ENCODE measurements around the gene ATP8A2. TPM values are rescaled to one million over a fixed set of nuclear protein-coding genes. Genes with fewer than 3 reads are reported as not detected.

ATP8A2 gene
- total RNA-seq, 1 donor from 2014 or later, result 1.3 TPM

DNA sequence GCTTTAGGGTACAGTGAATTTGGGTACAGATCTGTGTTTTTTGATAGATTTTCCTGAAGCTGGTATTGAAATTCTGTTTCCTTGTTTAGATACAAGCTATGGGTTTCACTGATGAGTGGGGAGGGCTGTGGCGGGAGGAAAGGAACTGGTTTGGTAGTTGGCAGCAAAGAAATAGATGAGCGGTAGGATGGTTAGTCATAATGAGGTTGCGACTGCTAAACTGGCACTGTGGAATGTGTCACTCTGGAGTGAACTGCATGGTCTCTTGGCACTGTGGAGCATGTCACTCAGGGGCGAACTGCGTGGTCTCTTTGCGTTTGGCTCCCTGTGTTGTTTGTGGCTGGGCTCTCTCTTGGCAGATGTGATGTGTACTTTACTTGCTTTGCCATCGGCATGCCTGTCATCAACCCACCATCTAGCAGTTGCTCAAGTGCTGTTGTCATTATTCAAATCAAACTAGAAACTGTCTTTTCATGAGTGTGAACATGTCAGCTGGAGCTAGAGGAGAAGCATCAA, 82.1 kb downstream of the ATP8A2 start:
- Histone ChIP-seq H3K4me2 (ENCODE audit: low read length) (no peak overlapping the region), H3K9ac (ENCODE audit: low read length) (no peak overlapping the region), H3K27me3 (ENCODE audit: insufficient read depth, low read length) (peaks cover under 1% of the 10 kb centered on the region), H3K27ac (ENCODE audit: low read depth, low read length) (no peak overlapping the region), H2AFZ (ENCODE audit: low read depth, low read length) (no peak overlapping the region), H3K36me3 (ENCODE audit: insufficient read depth, low read length) (no peaks in the 10 kb centered on the region), H4K20me1 (ENCODE audit: insufficient read depth, low read length) (no peaks in the 10 kb centered on the region), H3K4me3 (ENCODE audit: insufficient read depth, low read depth, low read length) (no peak overlapping the region), H3K79me2 (ENCODE audit: insufficient read depth, low read length) (no peaks in the 10 kb centered on the region), H3K9me3 (ENCODE audit: insufficient read depth, low read depth, low read length) (no peaks in the 10 kb centered on the region), H3K4me1 (ENCODE audit: insufficient read depth, low read length) (no peaks in the 10 kb centered on the region)
- DNase-seq (ENCODE audit: low read depth) (no peak), FAIRE-seq (no peak)
- peaks cover 23% of the 10 kb centered on the region for H3K27me3 Mint-ChIP-seq (ENCODE audit: low read depth, unreplicated experiment)
- H3K4me1 Mint-ChIP-seq (ENCODE audit: low read depth, unreplicated experiment), result no peaks in the 10 kb centered on the region
- H3K9me3 Mint-ChIP-seq (ENCODE audit: unreplicated experiment), result peaks cover 4% of the 10 kb centered on the region
- no peak overlapping the region for H3K4me3 Mint-ChIP-seq (ENCODE audit: unreplicated experiment)
- no peak overlapping the region for H3K27ac Mint-ChIP-seq (ENCODE audit: unreplicated experiment)
- H3K36me3 Mint-ChIP-seq (ENCODE audit: low read depth, unreplicated experiment), result no peaks in the 10 kb centered on the region
- TF ChIP-seq EZH2 (IDR thresholded peaks at IDR 0.05; ENCODE audit: insufficient read depth, low read length), result no peak
- TF ChIP-seq, protein P1, sequence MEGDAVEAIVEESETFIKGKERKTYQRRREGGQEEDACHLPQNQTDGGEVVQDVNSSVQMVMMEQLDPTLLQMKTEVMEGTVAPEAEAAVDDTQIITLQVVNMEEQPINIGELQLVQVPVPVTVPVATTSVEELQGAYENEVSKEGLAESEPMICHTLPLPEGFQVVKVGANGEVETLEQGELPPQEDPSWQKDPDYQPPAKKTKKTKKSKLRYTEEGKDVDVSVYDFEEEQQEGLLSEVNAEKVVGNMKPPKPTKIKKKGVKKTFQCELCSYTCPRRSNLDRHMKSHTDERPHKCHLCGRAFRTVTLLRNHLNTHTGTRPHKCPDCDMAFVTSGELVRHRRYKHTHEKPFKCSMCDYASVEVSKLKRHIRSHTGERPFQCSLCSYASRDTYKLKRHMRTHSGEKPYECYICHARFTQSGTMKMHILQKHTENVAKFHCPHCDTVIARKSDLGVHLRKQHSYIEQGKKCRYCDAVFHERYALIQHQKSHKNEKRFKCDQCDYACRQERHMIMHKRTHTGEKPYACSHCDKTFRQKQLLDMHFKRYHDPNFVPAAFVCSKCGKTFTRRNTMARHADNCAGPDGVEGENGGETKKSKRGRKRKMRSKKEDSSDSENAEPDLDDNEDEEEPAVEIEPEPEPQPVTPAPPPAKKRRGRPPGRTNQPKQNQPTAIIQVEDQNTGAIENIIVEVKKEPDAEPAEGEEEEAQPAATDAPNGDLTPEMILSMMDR (IDR thresholded peaks at IDR 0.05; ENCODE audit: insufficient read depth, low read depth, low read length), result no peak

DNA sequence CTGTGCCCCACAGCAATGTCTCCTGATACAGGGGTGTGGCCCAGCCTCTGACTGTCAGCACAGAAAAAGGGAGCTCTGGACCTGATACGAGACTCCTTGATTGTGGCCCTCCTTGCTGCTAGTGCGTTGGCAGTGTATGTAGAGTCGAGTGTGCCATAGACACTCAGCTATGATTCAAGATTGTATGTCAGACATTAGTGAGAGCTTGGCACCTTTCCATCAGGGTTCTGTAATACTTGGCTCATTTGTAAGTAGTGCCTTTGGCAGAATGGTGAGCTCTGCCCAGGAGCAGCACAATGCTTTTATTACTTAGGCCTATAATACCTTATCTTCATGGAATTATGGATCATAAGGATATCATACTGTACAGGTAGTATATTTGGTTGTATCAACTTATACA, 83.4 kb downstream of the ATP8A2 start:
- TF ChIP-seq, protein P1 (IDR thresholded peaks at IDR 0.05; ENCODE audit: insufficient read depth, low read depth, low read length), result no peak
- no peak for TF ChIP-seq EZH2 (IDR thresholded peaks at IDR 0.05; ENCODE audit: insufficient read depth, low read length)
- Histone ChIP-seq H3K9ac (ENCODE audit: low read length) (no peak overlapping the region), H3K79me2 (ENCODE audit: insufficient read depth, low read length) (no peaks in the 10 kb centered on the region), H3K36me3 (ENCODE audit: insufficient read depth, low read length) (no peaks in the 10 kb centered on the region), H3K4me2 (ENCODE audit: low read length) (no peak overlapping the region), H3K4me3 (ENCODE audit: insufficient read depth, low read depth, low read length) (no peak overlapping the region), H4K20me1 (ENCODE audit: insufficient read depth, low read length) (no peaks in the 10 kb centered on the region), H2AFZ (ENCODE audit: low read depth, low read length) (no peak overlapping the region), H3K27ac (ENCODE audit: low read depth, low read length) (no peak overlapping the region), H3K27me3 (ENCODE audit: insufficient read depth, low read length) (peaks cover 3% of the 10 kb centered on the region), H3K4me1 (ENCODE audit: insufficient read depth, low read length) (no peaks in the 10 kb centered on the region), H3K9me3 (ENCODE audit: insufficient read depth, low read depth, low read length) (no peaks in the 10 kb centered on the region)
- no peak overlapping the region for H3K27ac Mint-ChIP-seq (ENCODE audit: unreplicated experiment)
- no peak overlapping the region for H3K4me3 Mint-ChIP-seq (ENCODE audit: unreplicated experiment)
- DNase-seq (ENCODE audit: low read depth), result no peak
- no peaks in the 10 kb centered on the region for H3K36me3 Mint-ChIP-seq (ENCODE audit: low read depth, unreplicated experiment)
- peaks cover 4% of the 10 kb centered on the region for H3K9me3 Mint-ChIP-seq (ENCODE audit: unreplicated experiment)
- FAIRE-seq, result no peak
- H3K4me1 Mint-ChIP-seq (ENCODE audit: low read depth, unreplicated experiment), result no peaks in the 10 kb centered on the region
- H3K27me3 Mint-ChIP-seq (ENCODE audit: low read depth, unreplicated experiment), result peaks cover 27% of the 10 kb centered on the region

DNA sequence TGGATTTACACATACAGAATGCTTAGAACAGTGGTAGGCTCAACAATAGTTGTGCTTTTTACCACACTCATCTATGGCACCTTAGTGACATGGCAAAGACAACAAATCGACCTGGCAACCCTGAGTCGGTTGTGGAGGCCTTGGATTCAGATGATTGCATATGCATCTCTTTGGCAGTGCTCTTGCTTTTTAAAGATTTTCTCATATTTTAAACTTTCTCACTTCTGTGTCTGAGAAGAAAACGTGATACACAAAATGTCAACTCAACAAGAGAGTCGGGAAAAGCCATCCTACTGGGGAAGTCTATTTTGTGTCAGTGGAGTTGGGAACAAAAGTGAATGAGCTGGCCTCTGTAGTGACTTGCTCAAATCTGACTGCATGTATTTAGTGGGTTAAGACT, 85.8 kb downstream of the ATP8A2 start:
- H3K9me3 ChIP-seq (ENCODE audit: insufficient read depth, low read depth, low read length), result no peaks in the 10 kb centered on the region
- no peak overlapping the region for H3K4me3 ChIP-seq (ENCODE audit: insufficient read depth, low read depth, low read length)
- Mint-ChIP-seq H3K4me3 (ENCODE audit: unreplicated experiment) (no peak overlapping the region), H3K4me1 (ENCODE audit: low read depth, unreplicated experiment) (no peaks in the 10 kb centered on the region), H3K27me3 (ENCODE audit: low read depth, unreplicated experiment) (peaks cover 29% of the 10 kb centered on the region), H3K9me3 (ENCODE audit: unreplicated experiment) (peaks cover 4% of the 10 kb centered on the region), H3K27ac (ENCODE audit: unreplicated experiment) (no peak overlapping the region), H3K36me3 (ENCODE audit: low read depth, unreplicated experiment) (no peaks in the 10 kb centered on the region)
- no peak overlapping the region for H2AFZ ChIP-seq (ENCODE audit: low read depth, low read length)
- no peaks in the 10 kb centered on the region for H3K36me3 ChIP-seq (ENCODE audit: insufficient read depth, low read length)
- FAIRE-seq (no peak), DNase-seq (ENCODE audit: low read depth) (no peak)
- H4K20me1 ChIP-seq (ENCODE audit: insufficient read depth, low read length), result no peaks in the 10 kb centered on the region
- H3K4me1 ChIP-seq (ENCODE audit: insufficient read depth, low read length), result peaks cover 2% of the 10 kb centered on the region
- H3K79me2 ChIP-seq (ENCODE audit: insufficient read depth, low read length), result no peaks in the 10 kb centered on the region
- H3K4me2 ChIP-seq (ENCODE audit: low read length), result no peak overlapping the region
- TF ChIP-seq, protein P1 (IDR thresholded peaks at IDR 0.05; ENCODE audit: insufficient read depth, low read depth, low read length), result no peak
- TF ChIP-seq EZH2 (IDR thresholded peaks at IDR 0.05; ENCODE audit: insufficient read depth, low read length), result no peak
- H3K9ac ChIP-seq (ENCODE audit: low read length), result no peak overlapping the region
- H3K27me3 ChIP-seq (ENCODE audit: insufficient read depth, low read length), result peaks cover 3% of the 10 kb centered on the region
- H3K27ac ChIP-seq (ENCODE audit: low read depth, low read length), result no peak overlapping the region

Measured in astrocyte (in vitro differentiated cells and primary cell).